Measurements from ENCODE around the gene SKOR1. TPM values are rescaled to one million over a fixed set of nuclear protein-coding genes. Genes with fewer than 3 reads are reported as not detected.

SKOR1 gene
- polyA plus RNA-seq, 1 donor, result 0.28 TPM

- no CpG with 5 or more reads among the region's 91 CpGs for WGBS (ENCODE audit: insufficient coverage, low lambda C conversion rate)
- Histone ChIP-seq H3K4me3 (ENCODE audit: low read length) (no peak overlapping the region), H3K36me3 (ENCODE audit: control insufficient read depth, insufficient read depth, low read length) (no peaks in the 10 kb centered on the region), H3K27ac (ENCODE audit: low read length) (no peak overlapping the region), H3K9me3 (ENCODE audit: control insufficient read depth, low read depth, low read length) (peaks cover 27% of the 10 kb centered on the region), H3K4me1 (ENCODE audit: control insufficient read depth, insufficient read depth, low read length) (peaks cover 19% of the 10 kb centered on the region), H3K27me3 (ENCODE audit: control insufficient read depth, insufficient read depth, low read length) (peaks cover 94% of the 10 kb centered on the region)
- no peak for DNase-seq
Measured at GRCh38 chr15:67827562-67828277, 2.4 kb downstream of the SKOR1 start.

GRCh38 chr15:67828278-67828968 lies 3.1 kb downstream of the SKOR1 start:
- Histone ChIP-seq H3K36me3 (ENCODE audit: control insufficient read depth, insufficient read depth, low read length) (no peaks in the 10 kb centered on the region), H3K4me1 (ENCODE audit: control insufficient read depth, insufficient read depth, low read length) (peaks cover 26% of the 10 kb centered on the region), H3K4me3 (ENCODE audit: low read length) (no peak overlapping the region), H3K27me3 (ENCODE audit: control insufficient read depth, insufficient read depth, low read length) (peaks cover 98% of the 10 kb centered on the region), H3K9me3 (ENCODE audit: control insufficient read depth, low read depth, low read length) (peaks cover 27% of the 10 kb centered on the region), H3K27ac (ENCODE audit: low read length) (no peak overlapping the region)
- DNase-seq, result no peak
- 0% methylated on average over 1 of the region's 40 CpGs for WGBS (ENCODE audit: insufficient coverage, low lambda C conversion rate)

- H3K36me3 ChIP-seq (ENCODE audit: control insufficient read depth, insufficient read depth, low read length), result no peaks in the 10 kb centered on the region
- peaks cover 98% of the 10 kb centered on the region for H3K27me3 ChIP-seq (ENCODE audit: control insufficient read depth, insufficient read depth, low read length)
- 0% methylated on average over 2 of the region's 54 CpGs for WGBS (ENCODE audit: insufficient coverage, low lambda C conversion rate)
- peaks cover 32% of the 10 kb centered on the region for H3K4me1 ChIP-seq (ENCODE audit: control insufficient read depth, insufficient read depth, low read length)
- no peak for DNase-seq
- H3K9me3 ChIP-seq (ENCODE audit: control insufficient read depth, low read depth, low read length), result peaks cover 27% of the 10 kb centered on the region
- no peak overlapping the region for H3K4me3 ChIP-seq (ENCODE audit: low read length)
- H3K27ac ChIP-seq (ENCODE audit: low read length), result no peak overlapping the region
Measured at GRCh38 chr15:67828969-67829646, 3.8 kb downstream of the SKOR1 start.

- H3K4me1 ChIP-seq (ENCODE audit: control insufficient read depth, insufficient read depth, low read length), result peaks cover 36% of the 10 kb centered on the region
- H3K27me3 ChIP-seq (ENCODE audit: control insufficient read depth, insufficient read depth, low read length), result peaks cover 98% of the 10 kb centered on the region
- peaks cover 27% of the 10 kb centered on the region for H3K9me3 ChIP-seq (ENCODE audit: control insufficient read depth, low read depth, low read length)
- no peak overlapping the region for H3K27ac ChIP-seq (ENCODE audit: low read length)
- H3K4me3 ChIP-seq (ENCODE audit: low read length), result no peak overlapping the region
- H3K36me3 ChIP-seq (ENCODE audit: control insufficient read depth, insufficient read depth, low read length), result no peaks in the 10 kb centered on the region
- WGBS (ENCODE audit: insufficient coverage, low lambda C conversion rate), result no CpG with 5 or more reads among the region's 68 CpGs
- no peak for DNase-seq
Measured at GRCh38 chr15:67829647-67830504, 4.6 kb downstream of the SKOR1 start.

GRCh38 chr15:67831363-67831762 lies 6.1 kb downstream of the SKOR1 start:
- Histone ChIP-seq H3K27ac (ENCODE audit: low read length) (no peak overlapping the region), H3K9me3 (ENCODE audit: control insufficient read depth, low read depth, low read length) (peaks cover 30% of the 10 kb centered on the region), H3K4me1 (ENCODE audit: control insufficient read depth, insufficient read depth, low read length) (peaks cover 40% of the 10 kb centered on the region), H3K4me3 (ENCODE audit: low read length) (no peak overlapping the region), H3K27me3 (ENCODE audit: control insufficient read depth, insufficient read depth, low read length) (peaks cover 97% of the 10 kb centered on the region), H3K36me3 (ENCODE audit: control insufficient read depth, insufficient read depth, low read length) (no peaks in the 10 kb centered on the region)
- no peak for DNase-seq

GRCh38 chr15:67832031-67832551 lies 6.8 kb downstream of the SKOR1 start:
- Histone ChIP-seq H3K9me3 (ENCODE audit: control insufficient read depth, low read depth, low read length) (peaks cover 28% of the 10 kb centered on the region), H3K27ac (ENCODE audit: low read length) (no peak overlapping the region), H3K4me1 (ENCODE audit: control insufficient read depth, insufficient read depth, low read length) (peaks cover 40% of the 10 kb centered on the region), H3K4me3 (ENCODE audit: low read length) (no peak overlapping the region), H3K27me3 (ENCODE audit: control insufficient read depth, insufficient read depth, low read length) (peaks cover 94% of the 10 kb centered on the region), H3K36me3 (ENCODE audit: control insufficient read depth, insufficient read depth, low read length) (no peaks in the 10 kb centered on the region)
- no peak for DNase-seq
- WGBS (ENCODE audit: insufficient coverage, low lambda C conversion rate), result no CpG with 5 or more reads among the region's 9 CpGs

- Histone ChIP-seq H3K27ac (ENCODE audit: low read length) (no peak overlapping the region), H3K27me3 (ENCODE audit: control insufficient read depth, insufficient read depth, low read length) (peaks cover 92% of the 10 kb centered on the region), H3K9me3 (ENCODE audit: control insufficient read depth, low read depth, low read length) (peaks cover 28% of the 10 kb centered on the region), H3K4me1 (ENCODE audit: control insufficient read depth, insufficient read depth, low read length) (peaks cover 42% of the 10 kb centered on the region), H3K4me3 (ENCODE audit: low read length) (peak overlapping the region; percentile 8), H3K36me3 (ENCODE audit: control insufficient read depth, insufficient read depth, low read length) (no peaks in the 10 kb centered on the region)
- 0% methylated on average over 6 of the region's 32 CpGs for WGBS (ENCODE audit: insufficient coverage, low lambda C conversion rate)
- no peak for DNase-seq
Measured at GRCh38 chr15:67832897-67833709, 7.8 kb downstream of the SKOR1 start.

- H3K4me3 ChIP-seq (ENCODE audit: low read length), result peak overlapping the region; percentile 19
- DNase-seq, result peak in 1 of 2 donors; percentile 63
- H3K27me3 ChIP-seq (ENCODE audit: control insufficient read depth, insufficient read depth, low read length), result peaks cover 84% of the 10 kb centered on the region
- peaks cover 43% of the 10 kb centered on the region for H3K4me1 ChIP-seq (ENCODE audit: control insufficient read depth, insufficient read depth, low read length)
- no peaks in the 10 kb centered on the region for H3K36me3 ChIP-seq (ENCODE audit: control insufficient read depth, insufficient read depth, low read length)
- WGBS (ENCODE audit: insufficient coverage, low lambda C conversion rate), result 5% methylated on average over 6 of the region's 44 CpGs
- peaks cover 20% of the 10 kb centered on the region for H3K9me3 ChIP-seq (ENCODE audit: control insufficient read depth, low read depth, low read length)
- no peak overlapping the region for H3K27ac ChIP-seq (ENCODE audit: low read length)
Measured at GRCh38 chr15:67833710-67834511, 8.6 kb downstream of the SKOR1 start.
